CD4-positive, alpha-beta T cell (primary cell): ENCODE results near the gene OR4K17. TPM values are rescaled to one million over a fixed set of nuclear protein-coding genes. Genes with fewer than 3 reads are reported as not detected.
"Not testable (repeated sequence)": the region's sequence is repeated elsewhere in the genome, so short reads cannot be mapped to it uniquely, and the experiment has no call there.

Experiments used
- ATAC-seq: fragments of 200-7000 bp; cut with Tn5 transposase; one replicate; pipeline ENCODE4 v1.10.0; 2022; ENCODE audit warnings: mild to moderate bottlenecking; ENCODE audit not compliant: poor library complexity
- CTCF ChIA-PET: fragments of 350-600 bp; sonication (Branson Sonifier 250); formaldehyde crosslinking; loops from one replicate; lab custom pipeline; 2021; ENCODE audit warnings: antibody characterized with exemption, inconsistent platforms; lab: Charles Lee
- POLR2A ChIA-PET: fragments of 350-600 bp; sonication (Branson Sonifier 250); formaldehyde crosslinking; loops from one replicate; lab custom pipeline; 2021; ENCODE audit warnings: antibody characterized with exemption, inconsistent platforms; lab: Charles Lee
- DNase-seq, 14 experiments: peaks; one replicate each; pipeline ENCODE4 v3.0.0-alpha.2; 2013 to 2020; ENCODE audit warnings: mixed read lengths in 2 of 14
- H3K27ac ChIP-seq, 2 donors: one replicate each; pipeline versions ENCODE4 v1.5.1 to v1.7.0; 2013; ENCODE audit warnings: low read length in 2 of 2, low read depth in 1 of 2, mild to moderate bottlenecking in 1 of 2
- H3K27me3 ChIP-seq, 2 experiments: 1 replicate in 1 of 2; 2 replicates in 1 of 2; pipeline versions ENCODE4 v1.6.1 to v1.7.0; 2013; ENCODE audit warnings: low read length in 2 of 2, control low read depth in 1 of 2, mild to moderate bottlenecking in 1 of 2, moderate library complexity in 1 of 2; ENCODE audit not compliant: insufficient read depth in 2 of 2, control insufficient read depth in 1 of 2
- H3K36me3 ChIP-seq: one replicate; pipeline ENCODE4 v1.6.1; 2013; ENCODE audit warnings: low read length, control low read depth; ENCODE audit not compliant: insufficient read depth
- H3K4me1 ChIP-seq: one replicate; pipeline ENCODE4 v1.6.1; 2013; ENCODE audit warnings: low read length, control low read depth; ENCODE audit not compliant: insufficient read depth
- H3K4me3 ChIP-seq: one replicate; pipeline ENCODE4 v1.5.1; 2013; ENCODE audit warnings: mild to moderate bottlenecking, low read length, moderate library complexity
- H3K9me3 ChIP-seq, 2 experiments: 1 replicate in 1 of 2; 2 replicates in 1 of 2; pipeline versions ENCODE4 v1.6.1 to v1.7.0; 2013; ENCODE audit warnings: low read length in 2 of 2, mild to moderate bottlenecking in 2 of 2, control low read depth in 1 of 2, moderate library complexity in 1 of 2; ENCODE audit not compliant: control insufficient read depth in 1 of 2, insufficient read depth in 1 of 2
- H3K27ac Mint-ChIP-seq: one replicate; pipeline ENCODE4 v1.8.0; 2020; ENCODE audit warnings: mixed read lengths
- H3K27me3 Mint-ChIP-seq: one replicate; pipeline ENCODE4 v1.8.0; 2021; ENCODE audit warnings: mixed read lengths
- H3K36me3 Mint-ChIP-seq: one replicate; pipeline ENCODE4 v1.8.0; 2021; ENCODE audit warnings: low read depth, mixed read lengths
- H3K4me1 Mint-ChIP-seq: one replicate; pipeline ENCODE4 v1.8.0; 2021; ENCODE audit warnings: low read depth, mixed read lengths
- H3K4me3 Mint-ChIP-seq: one replicate; pipeline ENCODE4 v1.8.0; 2020; ENCODE audit warnings: mild to moderate bottlenecking, mixed read lengths
- H3K9me3 Mint-ChIP-seq: one replicate; pipeline ENCODE4 v1.8.0; 2020; ENCODE audit warnings: mixed read lengths
- intact Hi-C, 2 experiments: fragments of 100-400 bp; cut with DNase I in 1 of 2; cut with micrococcal nuclease in 1 of 2; formaldehyde crosslinking; loops; one replicate each; pipeline versions ENCODE4 v1.15.1 to v1.9.0; 2023 to 2025; cut with DNase I, micrococcal nuclease
- total RNA-seq, 174 experiments: library from RNA in 2 of 174; stranded (reverse) in 2 of 174; gene quantifications; one replicate each; pipeline ENCODE4 v1.2.3 and lab custom pipeline; 2021 to 2026
- TF ChIP-seq, protein P1 (sequence below): fragments of 200-600 bp; IDR thresholded peaks from one replicate; pipeline ENCODE4 v1.8.0; 2022; ENCODE audit warnings: antibody characterized with exemption, mild to moderate bottlenecking

OR4K17 gene
- total RNA-seq, 2 experiments from 2014 or later = not detected

DNA sequence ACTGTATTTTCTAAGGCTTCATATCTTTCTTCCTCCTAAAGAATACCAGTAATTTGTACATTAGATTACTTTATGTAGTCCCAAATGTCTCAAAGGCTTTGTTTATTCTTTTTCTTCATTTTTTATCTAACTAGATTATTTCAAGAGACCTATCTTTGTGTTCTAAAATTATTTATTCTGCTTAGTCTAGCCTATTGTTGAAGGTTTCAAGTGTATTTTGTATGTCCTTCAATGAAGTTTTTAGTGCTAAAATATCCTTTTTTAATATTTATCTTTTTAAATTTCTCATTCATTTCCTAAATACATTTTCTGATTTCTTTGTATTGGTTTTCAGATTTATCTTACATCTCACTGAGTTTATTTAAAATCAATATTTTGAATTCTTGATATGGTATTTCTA lies 53.9 kb downstream of the OR4K17 start:
- H3K4me3 ChIP-seq = no peak overlapping the region
- no peaks in the 10 kb centered on the region for H3K4me1 ChIP-seq
- H3K36me3 ChIP-seq = no peaks in the 10 kb centered on the region
- TF ChIP-seq, protein P1, sequence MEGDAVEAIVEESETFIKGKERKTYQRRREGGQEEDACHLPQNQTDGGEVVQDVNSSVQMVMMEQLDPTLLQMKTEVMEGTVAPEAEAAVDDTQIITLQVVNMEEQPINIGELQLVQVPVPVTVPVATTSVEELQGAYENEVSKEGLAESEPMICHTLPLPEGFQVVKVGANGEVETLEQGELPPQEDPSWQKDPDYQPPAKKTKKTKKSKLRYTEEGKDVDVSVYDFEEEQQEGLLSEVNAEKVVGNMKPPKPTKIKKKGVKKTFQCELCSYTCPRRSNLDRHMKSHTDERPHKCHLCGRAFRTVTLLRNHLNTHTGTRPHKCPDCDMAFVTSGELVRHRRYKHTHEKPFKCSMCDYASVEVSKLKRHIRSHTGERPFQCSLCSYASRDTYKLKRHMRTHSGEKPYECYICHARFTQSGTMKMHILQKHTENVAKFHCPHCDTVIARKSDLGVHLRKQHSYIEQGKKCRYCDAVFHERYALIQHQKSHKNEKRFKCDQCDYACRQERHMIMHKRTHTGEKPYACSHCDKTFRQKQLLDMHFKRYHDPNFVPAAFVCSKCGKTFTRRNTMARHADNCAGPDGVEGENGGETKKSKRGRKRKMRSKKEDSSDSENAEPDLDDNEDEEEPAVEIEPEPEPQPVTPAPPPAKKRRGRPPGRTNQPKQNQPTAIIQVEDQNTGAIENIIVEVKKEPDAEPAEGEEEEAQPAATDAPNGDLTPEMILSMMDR = no peak
- H3K36me3 Mint-ChIP-seq = no peaks in the 10 kb centered on the region
- no peaks in the 10 kb centered on the region for H3K4me1 Mint-ChIP-seq
- no peak overlapping the region for H3K4me3 Mint-ChIP-seq
- H3K27ac Mint-ChIP-seq = no peak overlapping the region
- H3K27me3 ChIP-seq = peaks cover 0 to 5% of the 10 kb centered on the region in 2 experiments
- peaks cover 8 to 20% of the 10 kb centered on the region in 2 experiments for H3K9me3 ChIP-seq
- ChIA-PET POLR2A (no interaction called here), CTCF (interaction anchor here (0.7 kb wide), 1 partner anchor 1476 kb away, joined by 3 read pairs; no protein-coding TSS in a partner anchor)
- ATAC-seq = no peak
- intact Hi-C loops = no loop called here
- H3K27ac ChIP-seq = no peak overlapping the region
- DNase-seq = no peak
- H3K9me3 Mint-ChIP-seq = peaks cover 8% of the 10 kb centered on the region
- peaks cover 17% of the 10 kb centered on the region for H3K27me3 Mint-ChIP-seq

DNA sequence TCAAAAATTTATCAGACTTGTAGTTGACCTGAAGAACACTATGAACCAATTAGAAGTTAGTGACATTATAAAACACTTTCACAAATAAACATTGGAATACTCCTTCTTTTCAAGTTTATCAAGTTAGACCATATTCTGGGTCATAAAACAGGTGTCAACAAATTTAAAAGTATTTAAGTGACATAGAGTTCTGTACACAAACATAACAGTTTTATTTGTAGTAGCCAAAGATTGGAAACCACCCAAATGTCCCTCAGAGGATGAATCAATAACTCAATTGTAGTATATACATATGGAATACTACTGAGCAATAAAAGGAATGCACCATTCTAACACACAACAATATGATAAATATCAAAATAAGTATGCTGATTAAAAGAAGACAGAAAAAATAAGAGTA lies 56.6 kb downstream of the OR4K17 start:
- H3K27me3 Mint-ChIP-seq = peaks cover 18% of the 10 kb centered on the region
- H3K4me3 Mint-ChIP-seq = no peak overlapping the region
- H3K27ac Mint-ChIP-seq = no peak overlapping the region
- ChIA-PET CTCF (no interaction called here), POLR2A (no interaction called here)
- peaks cover 8 to 20% of the 10 kb centered on the region in 2 experiments for H3K9me3 ChIP-seq
- no peaks in the 10 kb centered on the region for H3K4me1 Mint-ChIP-seq
- H3K27ac ChIP-seq = no peak overlapping the region
- no peaks in the 10 kb centered on the region for H3K36me3 ChIP-seq
- TF ChIP-seq, protein P1 = no peak
- ATAC-seq (no peak), DNase-seq (no peak)
- H3K9me3 Mint-ChIP-seq = peaks cover 6% of the 10 kb centered on the region
- H3K27me3 ChIP-seq = peaks cover 0 to 7% of the 10 kb centered on the region in 2 experiments
- H3K4me1 ChIP-seq = no peaks in the 10 kb centered on the region
- intact Hi-C loops = no loop called here
- no peaks in the 10 kb centered on the region for H3K36me3 Mint-ChIP-seq
- no peak overlapping the region for H3K4me3 ChIP-seq

DNA sequence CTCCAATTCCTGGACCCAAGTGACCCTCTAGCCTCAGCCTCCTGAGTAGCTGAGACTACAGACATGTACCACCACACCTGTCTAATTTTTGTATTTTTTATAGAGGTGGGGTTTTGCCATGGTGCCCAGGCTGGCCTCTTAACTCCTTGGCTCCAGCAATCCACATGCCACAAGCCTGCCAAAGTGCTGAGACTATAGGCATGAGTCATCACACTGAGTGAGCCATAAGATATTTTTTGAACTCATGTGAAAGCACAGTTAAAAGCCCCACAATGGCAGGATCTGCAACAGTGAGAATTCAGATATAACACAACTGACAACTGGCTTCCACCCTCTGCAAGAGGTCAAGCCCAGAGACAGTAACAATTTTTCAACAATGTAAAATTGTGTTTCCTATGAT lies 59.3 kb downstream of the OR4K17 start:
- CTCF ChIA-PET, H3K27me3 ChIP-seq, H3K4me1 Mint-ChIP-seq, H3K4me3 ChIP-seq, H3K9me3 Mint-ChIP-seq, H3K4me1 ChIP-seq, H3K27ac Mint-ChIP-seq, POLR2A ChIA-PET, H3K9me3 ChIP-seq, H3K36me3 Mint-ChIP-seq, DNase-seq, H3K36me3 ChIP-seq, H3K4me3 Mint-ChIP-seq, ATAC-seq, intact Hi-C loops, H3K27ac ChIP-seq: not testable (repeated sequence)
- peaks cover 18% of the 10 kb centered on the region for H3K27me3 Mint-ChIP-seq

Other genes starting within 250 kb of the OR4K17 start
- not detected for gene OR4K2, start 235.6 kb upstream of the OR4K17 start, total RNA-seq
- not detected for gene OR4K5, start 190.1 kb upstream of the OR4K17 start, total RNA-seq
- not detected for gene OR4K1, start 179.8 kb upstream of the OR4K17 start, total RNA-seq
- not detected for gene OR4K15, start 135.1 kb upstream of the OR4K17 start, total RNA-seq
- gene OR4Q2, start 108.6 kb upstream of the OR4K17 start, total RNA-seq = not detected
- not detected for gene OR4K14, start 91.4 kb upstream of the OR4K17 start, total RNA-seq
- gene OR4K13, start 74.7 kb upstream of the OR4K17 start, total RNA-seq = not detected
- gene OR4L1, start 50.7 kb upstream of the OR4K17 start, total RNA-seq = not detected
- not detected for gene OR4N5, start 28.1 kb downstream of the OR4K17 start, total RNA-seq
- gene OR11G2, start 80.2 kb downstream of the OR4K17 start, total RNA-seq = not detected
- not detected for gene OR11H6, start 113.0 kb downstream of the OR4K17 start, total RNA-seq
- not detected for gene OR11H7, start 118.2 kb downstream of the OR4K17 start, total RNA-seq
- not detected for gene OR11H4, start 128.5 kb downstream of the OR4K17 start, total RNA-seq
- 10 to 100 TPM in 1 of 2 experiments, 1 to 10 TPM in 1; 9.7 to 10.8 TPM for gene TTC5, start 195.2 kb downstream of the OR4K17 start, total RNA-seq
- 10 to 100 TPM; 26.2 to 27.4 TPM for gene CCNB1IP1, start 222.5 kb downstream of the OR4K17 start, total RNA-seq
- 10 to 100 TPM; 16.3 to 20.4 TPM for gene PARP2, start 232.9 kb downstream of the OR4K17 start, total RNA-seq